Lower lobe of right lung (tissue), 2 donors: ENCODE data around the gene BRD2. TPM values are rescaled to one million over a fixed set of nuclear protein-coding genes. Genes with fewer than 3 reads are reported as not detected.
"Not testable (repeated sequence)": the region's sequence is repeated elsewhere in the genome, so short reads cannot be mapped to it uniquely, and the experiment has no call there.

ENCODE experiments used
- ATAC-seq, 2 donors: fragments of 200-7000 bp; cut with Tn5 transposase; one replicate each; pipeline ENCODE4 v1.9.1; 2020 to 2022; ENCODE audit warnings: mild to moderate bottlenecking in 2 of 2, moderate library complexity in 2 of 2
- DNase-seq: peaks from one replicate; pipeline ENCODE4 v3.0.0-alpha.2; 2020
- H3K27ac ChIP-seq: fragments of 200-600 bp; one replicate; pipeline ENCODE4 v1.8.0; 2022
- H3K27me3 ChIP-seq: fragments of 200-600 bp; one replicate; pipeline ENCODE4 v1.8.0; 2022; ENCODE audit warnings: low read depth
- H3K36me3 ChIP-seq: fragments of 200-600 bp; one replicate; pipeline ENCODE4 v1.8.0; 2022; ENCODE audit warnings: mild to moderate bottlenecking
- H3K4me1 ChIP-seq: fragments of 200-600 bp; one replicate; pipeline ENCODE4 v1.8.0; 2022
- H3K4me3 ChIP-seq: fragments of 200-600 bp; one replicate; pipeline ENCODE4 v1.8.0; 2022; ENCODE audit warnings: mild to moderate bottlenecking
- H3K9me3 ChIP-seq: fragments of 200-600 bp; one replicate; pipeline ENCODE4 v1.8.0; 2022
- intact Hi-C: fragments of 100-400 bp; cut with DNase I; formaldehyde crosslinking; loops from one replicate; pipeline ENCODE4 v1.11.0; 2022
- total RNA-seq: library from RNA; stranded (reverse); fragmentation: NEBNext Ultra II Directional; extraction: Animal tissue kit (Norgen Biotek cat#: 25700); gene quantifications from one replicate; pipeline ENCODE4 v1.2.1, GENCODE V29; 2021
- TF ChIP-seq, protein P1 (sequence below): fragments of 200-600 bp; IDR thresholded peaks from one replicate; pipeline ENCODE4 v1.8.0; 2022; ENCODE audit warnings: antibody characterized with exemption, mild to moderate bottlenecking
- donor health status: DM: no; HTN: yes; CAD: no; lungs with severe emphysema.

BRD2 gene
- total RNA-seq, 1 donor from 2014 or later, result 173 TPM

DNA sequence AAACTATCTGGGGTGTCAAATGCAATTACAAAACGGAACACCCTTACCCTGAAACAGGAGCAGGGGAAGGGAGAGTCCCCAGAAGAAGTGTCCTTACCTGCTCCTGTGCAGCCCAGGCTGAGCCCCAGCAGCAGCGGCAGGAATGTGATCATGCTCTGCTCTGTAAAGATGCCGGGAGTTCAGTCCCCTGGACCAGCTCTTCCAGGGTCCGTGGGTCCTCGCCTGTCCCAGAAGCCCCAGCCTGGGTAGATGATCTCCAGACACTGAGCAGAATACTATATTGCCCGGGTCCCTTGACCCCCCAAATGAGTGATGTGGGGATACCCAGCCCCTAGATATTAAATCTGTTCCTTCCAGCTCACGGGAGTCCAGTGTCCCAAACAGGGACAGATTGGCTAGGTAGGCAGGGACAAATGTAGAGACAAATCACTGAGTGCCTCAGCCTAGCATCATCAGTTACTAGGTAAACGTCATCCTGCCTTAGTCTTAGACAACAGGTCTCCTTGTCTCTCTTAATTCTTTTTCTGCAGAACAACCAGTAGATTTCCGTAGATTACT is 27.7 kb upstream of the BRD2 start, which contains the start of gene HLA-DMB:
HLA-DMB (minus strand) TSS at position 373 of the 558 bp plus-strand sequence; CDS start at position 152, 221 bp downstream.
- ATAC-seq (peak; percentile 94 to 97), DNase-seq (peak; percentile 56)
- TF ChIP-seq, protein P1, sequence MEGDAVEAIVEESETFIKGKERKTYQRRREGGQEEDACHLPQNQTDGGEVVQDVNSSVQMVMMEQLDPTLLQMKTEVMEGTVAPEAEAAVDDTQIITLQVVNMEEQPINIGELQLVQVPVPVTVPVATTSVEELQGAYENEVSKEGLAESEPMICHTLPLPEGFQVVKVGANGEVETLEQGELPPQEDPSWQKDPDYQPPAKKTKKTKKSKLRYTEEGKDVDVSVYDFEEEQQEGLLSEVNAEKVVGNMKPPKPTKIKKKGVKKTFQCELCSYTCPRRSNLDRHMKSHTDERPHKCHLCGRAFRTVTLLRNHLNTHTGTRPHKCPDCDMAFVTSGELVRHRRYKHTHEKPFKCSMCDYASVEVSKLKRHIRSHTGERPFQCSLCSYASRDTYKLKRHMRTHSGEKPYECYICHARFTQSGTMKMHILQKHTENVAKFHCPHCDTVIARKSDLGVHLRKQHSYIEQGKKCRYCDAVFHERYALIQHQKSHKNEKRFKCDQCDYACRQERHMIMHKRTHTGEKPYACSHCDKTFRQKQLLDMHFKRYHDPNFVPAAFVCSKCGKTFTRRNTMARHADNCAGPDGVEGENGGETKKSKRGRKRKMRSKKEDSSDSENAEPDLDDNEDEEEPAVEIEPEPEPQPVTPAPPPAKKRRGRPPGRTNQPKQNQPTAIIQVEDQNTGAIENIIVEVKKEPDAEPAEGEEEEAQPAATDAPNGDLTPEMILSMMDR, result no peak
- Histone ChIP-seq H3K9me3 (no peaks in the 10 kb centered on the region), H3K4me3 (peak within 1 kb of the TSS; percentile 56), H3K27me3 (no peaks in the 10 kb centered on the region), H3K27ac (peak within 1 kb of the TSS; percentile 93), H3K36me3 (peaks cover 13% of the 10 kb centered on the region), H3K4me1 (peaks cover 46% of the 10 kb centered on the region)
- intact Hi-C loops, result no loop called here

- Histone ChIP-seq H3K36me3 (peaks cover 13% of the 10 kb centered on the region), H3K9me3 (no peaks in the 10 kb centered on the region), H3K27me3 (no peaks in the 10 kb centered on the region), H3K4me3 (peak overlapping the region; percentile 56), H3K27ac (peak overlapping the region; percentile 93), H3K4me1 (peaks cover 46% of the 10 kb centered on the region)
- ATAC-seq (peak; percentile 37 to 40), DNase-seq (no peak)
- intact Hi-C loops, result no loop called here
- TF ChIP-seq, protein P1, result no peak
Observed at GRCh38 chr6:32941214-32941768, 27.1 kb upstream of the BRD2 start.

DNA sequence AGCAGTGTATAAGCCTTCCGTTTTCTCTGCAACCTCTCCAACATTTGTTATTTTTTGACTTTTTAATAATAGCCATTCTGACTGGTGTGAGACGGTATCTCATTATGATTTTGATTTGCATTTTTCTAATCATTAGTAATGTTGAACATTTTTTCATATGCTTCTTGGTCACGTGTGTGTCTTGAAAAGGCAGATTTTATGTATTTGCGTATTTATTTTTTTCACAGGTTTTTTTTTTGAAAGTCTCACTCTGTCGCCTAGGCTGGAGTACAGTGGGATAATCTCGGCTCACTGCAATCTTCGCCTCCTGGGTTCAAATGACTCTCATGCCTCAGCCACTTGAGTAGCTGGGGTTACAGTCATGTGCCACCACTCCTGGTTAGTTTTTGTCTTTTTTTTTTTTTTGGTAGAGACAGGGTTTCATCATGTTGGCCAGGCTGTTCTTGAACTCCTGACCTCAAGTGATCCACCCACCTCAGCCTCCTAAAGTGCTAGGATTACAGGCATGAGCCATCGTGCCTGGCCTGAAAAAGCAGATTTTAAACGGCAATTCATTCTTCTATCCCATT is 25.8 kb upstream of the BRD2 start:
- intact Hi-C loops, H3K9me3 ChIP-seq, DNase-seq, H3K27me3 ChIP-seq, ATAC-seq, H3K4me3 ChIP-seq, H3K36me3 ChIP-seq: not testable (repeated sequence)
- peak overlapping the region; percentile 93 for H3K27ac ChIP-seq
- peaks cover 49% of the 10 kb centered on the region for H3K4me1 ChIP-seq

GRCh38 chr6:32943864-32944649 is 24.3 kb upstream of the BRD2 start:
- DNase-seq, result peak; percentile 57
- ATAC-seq, result peak; percentile 57 to 76

GRCh38 chr6:32945108-32945760 is 23.2 kb upstream of the BRD2 start:
- intact Hi-C loops, result no loop called here
- peaks cover 8% of the 10 kb centered on the region for H3K36me3 ChIP-seq
- no peaks in the 10 kb centered on the region for H3K9me3 ChIP-seq
- peaks cover 49% of the 10 kb centered on the region for H3K4me1 ChIP-seq
- no peak overlapping the region for H3K4me3 ChIP-seq
- TF ChIP-seq, protein P1, result no peak
- ATAC-seq, result peak in 1 of 2 donors; percentile 16
- H3K27ac ChIP-seq, result peak overlapping the region; percentile 54
- no peak for DNase-seq
- no peaks in the 10 kb centered on the region for H3K27me3 ChIP-seq

More at GRCh38 chr6:32943864-32944649, 24.3 kb upstream of the BRD2 start:
- TF ChIP-seq, protein P1, result no peak
- Histone ChIP-seq H3K27ac (peak overlapping the region; percentile 54), H3K9me3 (no peaks in the 10 kb centered on the region), H3K27me3 (no peaks in the 10 kb centered on the region), H3K4me1 (peaks cover 53% of the 10 kb centered on the region), H3K36me3 (no peaks in the 10 kb centered on the region), H3K4me3 (no peak overlapping the region)
- intact Hi-C loops, result no loop called here
